ENCODE measurements around the gene ANKRD13A. TPM values are rescaled to one million over a fixed set of nuclear protein-coding genes. Genes with fewer than 3 reads are reported as not detected.
A peak's percentile ranks its signal among the peaks of the same experiment; 100 is the strongest.
"Not testable (repeated sequence)": the region's sequence is repeated elsewhere in the genome, so short reads cannot be mapped to it uniquely, and the experiment has no call there.

ANKRD13A gene
- total and polyA plus RNA-seq, 9 donors, result 34.5 to 56.2 (median 40.1) TPM

GRCh38 chr12:110073049-110073831, 74.0 kb downstream of the ANKRD13A start:
- H3K4me1 ChIP-seq (ENCODE audit: control insufficient read depth, insufficient read depth, low read length), result peaks cover 17% of the 10 kb centered on the region
- H3K9me3 ChIP-seq (replicated peaks; ENCODE audit: control insufficient read depth, low read depth, low read length), result no peaks in the 10 kb centered on the region
- H3K36me3 ChIP-seq (ENCODE audit: control insufficient read depth, insufficient read depth, low read length), result no peaks in the 10 kb centered on the region
- peak; percentile 82 for DNase-seq
- WGBS (ENCODE audit: insufficient coverage), result 19% methylated on average over 8 of the region's 19 CpGs
- H3K27ac ChIP-seq (ENCODE audit: low read length), result peak overlapping the region; percentile 72
- peak overlapping the region; percentile 43 for H3K4me3 ChIP-seq (ENCODE audit: low read length)
- H3K27me3 ChIP-seq (ENCODE audit: control insufficient read depth, insufficient read depth, low read length), result no peaks in the 10 kb centered on the region

GRCh38 chr12:110074089-110074488, 74.9 kb downstream of the ANKRD13A start:
- Histone ChIP-seq H3K4me1 (ENCODE audit: control insufficient read depth, insufficient read depth, low read length) (peaks cover 17% of the 10 kb centered on the region), H3K27me3 (ENCODE audit: control insufficient read depth, insufficient read depth, low read length) (no peaks in the 10 kb centered on the region), H3K27ac (ENCODE audit: low read length) (peak overlapping the region; percentile 51), H3K36me3 (ENCODE audit: control insufficient read depth, insufficient read depth, low read length) (no peaks in the 10 kb centered on the region), H3K9me3 (replicated peaks; ENCODE audit: control insufficient read depth, low read depth, low read length) (no peaks in the 10 kb centered on the region), H3K4me3 (ENCODE audit: low read length) (no peak overlapping the region)
- 79% methylated on average over 2 of the region's 5 CpGs for WGBS (ENCODE audit: insufficient coverage)
- no peak for DNase-seq

GRCh38 chr12:110075880-110076279, 76.7 kb downstream of the ANKRD13A start:
- peaks cover 17% of the 10 kb centered on the region for H3K4me1 ChIP-seq (ENCODE audit: control insufficient read depth, insufficient read depth, low read length)
- no CpG with 5 or more reads among the region's 1 CpG for WGBS (ENCODE audit: insufficient coverage)

GRCh38 chr12:110077800-110078199, 78.6 kb downstream of the ANKRD13A start:
- Histone ChIP-seq H3K27ac (ENCODE audit: low read length) (no peak overlapping the region), H3K4me3 (ENCODE audit: low read length) (no peak overlapping the region), H3K27me3 (ENCODE audit: control insufficient read depth, insufficient read depth, low read length) (no peaks in the 10 kb centered on the region), H3K36me3 (ENCODE audit: control insufficient read depth, insufficient read depth, low read length) (no peaks in the 10 kb centered on the region), H3K9me3 (replicated peaks; ENCODE audit: control insufficient read depth, low read depth, low read length) (no peaks in the 10 kb centered on the region), H3K4me1 (ENCODE audit: control insufficient read depth, insufficient read depth, low read length) (peaks cover 15% of the 10 kb centered on the region)
- no peak for DNase-seq
- WGBS (ENCODE audit: insufficient coverage), result no CpG with 5 or more reads among the region's 4 CpGs

More at GRCh38 chr12:110075880-110076279, 76.7 kb downstream of the ANKRD13A start:
- H3K4me3 ChIP-seq (ENCODE audit: low read length), result no peak overlapping the region
- no peaks in the 10 kb centered on the region for H3K27me3 ChIP-seq (ENCODE audit: control insufficient read depth, insufficient read depth, low read length)
- no peak for DNase-seq
- H3K9me3 ChIP-seq (replicated peaks; ENCODE audit: control insufficient read depth, low read depth, low read length), result no peaks in the 10 kb centered on the region
- H3K36me3 ChIP-seq (ENCODE audit: control insufficient read depth, insufficient read depth, low read length), result no peaks in the 10 kb centered on the region
- no peak overlapping the region for H3K27ac ChIP-seq (ENCODE audit: low read length)

GRCh38 chr12:110079477-110080400, 80.5 kb downstream of the ANKRD13A start:
- no peak overlapping the region for H3K4me3 ChIP-seq (ENCODE audit: low read length)
- H3K27me3 ChIP-seq (ENCODE audit: control insufficient read depth, insufficient read depth, low read length), result no peaks in the 10 kb centered on the region
- no peaks in the 10 kb centered on the region for H3K36me3 ChIP-seq (ENCODE audit: control insufficient read depth, insufficient read depth, low read length)
- WGBS (ENCODE audit: insufficient coverage), result 87% methylated on average over 20 of the region's 24 CpGs
- H3K4me1 ChIP-seq (ENCODE audit: control insufficient read depth, insufficient read depth, low read length), result no peaks in the 10 kb centered on the region
- peak overlapping the region; percentile 57 for H3K27ac ChIP-seq (ENCODE audit: low read length)
- H3K9me3 ChIP-seq (replicated peaks; ENCODE audit: control insufficient read depth, low read depth, low read length), result no peaks in the 10 kb centered on the region
- DNase-seq, result peak; percentile 60

- Histone ChIP-seq H3K4me3 (ENCODE audit: low read length) (no peak overlapping the region), H3K9me3 (replicated peaks; ENCODE audit: control insufficient read depth, low read depth, low read length) (no peaks in the 10 kb centered on the region), H3K27me3 (ENCODE audit: control insufficient read depth, insufficient read depth, low read length) (no peaks in the 10 kb centered on the region), H3K27ac (ENCODE audit: low read length) (no peak overlapping the region), H3K36me3 (ENCODE audit: control insufficient read depth, insufficient read depth, low read length) (no peaks in the 10 kb centered on the region), H3K4me1 (ENCODE audit: control insufficient read depth, insufficient read depth, low read length) (no peaks in the 10 kb centered on the region)
- no peak for DNase-seq
- 68% methylated on average over 4 of the region's 7 CpGs for WGBS (ENCODE audit: insufficient coverage)
Observed at GRCh38 chr12:110080410-110080809, 81.2 kb downstream of the ANKRD13A start.

- H3K4me1 ChIP-seq (ENCODE audit: control insufficient read depth, insufficient read depth, low read length), result no peaks in the 10 kb centered on the region
- peaks cover 2% of the 10 kb centered on the region for H3K27me3 ChIP-seq (ENCODE audit: control insufficient read depth, insufficient read depth, low read length)
- H3K36me3 ChIP-seq (ENCODE audit: control insufficient read depth, insufficient read depth, low read length), result no peaks in the 10 kb centered on the region
- no peaks in the 10 kb centered on the region for H3K9me3 ChIP-seq (replicated peaks; ENCODE audit: control insufficient read depth, low read depth, low read length)
- H3K27ac ChIP-seq (ENCODE audit: low read length), result no peak overlapping the region
- H3K4me3 ChIP-seq (ENCODE audit: low read length), result no peak overlapping the region
- DNase-seq, result no peak
- 71% methylated on average over 2 of the region's 4 CpGs for WGBS (ENCODE audit: insufficient coverage)
Observed at GRCh38 chr12:110084314-110085015, 85.2 kb downstream of the ANKRD13A start.

GRCh38 chr12:110088216-110088615, 89.0 kb downstream of the ANKRD13A start:
- H3K36me3 ChIP-seq (ENCODE audit: control insufficient read depth, insufficient read depth, low read length); H3K27me3 ChIP-seq (ENCODE audit: control insufficient read depth, insufficient read depth, low read length); H3K27ac ChIP-seq (ENCODE audit: low read length); H3K4me1 ChIP-seq (ENCODE audit: control insufficient read depth, insufficient read depth, low read length); H3K4me3 ChIP-seq (ENCODE audit: low read length); H3K9me3 ChIP-seq (replicated peaks; ENCODE audit: control insufficient read depth, low read depth, low read length): not testable (repeated sequence)
- WGBS (ENCODE audit: insufficient coverage), result 79% methylated on average over 6 of the region's 6 CpGs
- DNase-seq, result peak; percentile 56

- peaks cover 2% of the 10 kb centered on the region for H3K27me3 ChIP-seq (ENCODE audit: control insufficient read depth, insufficient read depth, low read length)
- H3K4me3 ChIP-seq (ENCODE audit: low read length), result no peak overlapping the region
- H3K4me1 ChIP-seq (ENCODE audit: control insufficient read depth, insufficient read depth, low read length), result peaks cover 3% of the 10 kb centered on the region
- no peaks in the 10 kb centered on the region for H3K36me3 ChIP-seq (ENCODE audit: control insufficient read depth, insufficient read depth, low read length)
- 77% methylated on average over 5 of the region's 5 CpGs for WGBS (ENCODE audit: insufficient coverage)
- H3K9me3 ChIP-seq (replicated peaks; ENCODE audit: control insufficient read depth, low read depth, low read length), result no peaks in the 10 kb centered on the region
- peak overlapping the region; percentile 29 for H3K27ac ChIP-seq (ENCODE audit: low read length)
- peak; percentile 60 for DNase-seq
Observed at GRCh38 chr12:110088936-110089335, 89.7 kb downstream of the ANKRD13A start.
